Measurements from ENCODE around the gene TTLL7.
A peak's percentile ranks its signal among the peaks of the same experiment; 100 is the strongest.

Gene TTLL7

GRCh38 chr1:83857716-83858115 lies 141.2 kb downstream of the TTLL7 start:
- DNase-seq = no peak

- no peak for DNase-seq
Measured at GRCh38 chr1:83857103-83857502, 141.8 kb downstream of the TTLL7 start.

GRCh38 chr1:83856381-83856780 lies 142.6 kb downstream of the TTLL7 start:
- no peak for DNase-seq

- DNase-seq = no peak
Measured at GRCh38 chr1:83854456-83854855, 144.5 kb downstream of the TTLL7 start.

DNA sequence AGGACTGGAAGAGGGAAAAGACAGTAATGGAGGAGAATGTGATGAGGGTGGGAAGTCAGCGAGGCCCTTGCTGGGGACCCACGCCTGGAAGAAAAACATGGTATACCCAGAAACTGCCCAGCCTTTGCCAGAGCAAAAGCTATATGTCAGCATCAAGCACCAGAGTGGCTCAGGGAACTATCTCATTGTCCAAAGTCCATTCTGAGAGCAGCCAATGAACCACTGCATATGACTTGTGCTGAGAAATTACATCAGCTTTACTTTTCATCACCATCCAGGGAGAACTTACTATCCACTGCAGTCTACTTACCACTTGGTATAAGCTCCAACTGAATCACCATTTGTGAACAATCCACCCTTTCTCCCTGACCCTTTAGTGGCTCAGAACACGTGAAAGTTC lies 148.1 kb downstream of the TTLL7 start:
- DNase-seq = no peak

DNA sequence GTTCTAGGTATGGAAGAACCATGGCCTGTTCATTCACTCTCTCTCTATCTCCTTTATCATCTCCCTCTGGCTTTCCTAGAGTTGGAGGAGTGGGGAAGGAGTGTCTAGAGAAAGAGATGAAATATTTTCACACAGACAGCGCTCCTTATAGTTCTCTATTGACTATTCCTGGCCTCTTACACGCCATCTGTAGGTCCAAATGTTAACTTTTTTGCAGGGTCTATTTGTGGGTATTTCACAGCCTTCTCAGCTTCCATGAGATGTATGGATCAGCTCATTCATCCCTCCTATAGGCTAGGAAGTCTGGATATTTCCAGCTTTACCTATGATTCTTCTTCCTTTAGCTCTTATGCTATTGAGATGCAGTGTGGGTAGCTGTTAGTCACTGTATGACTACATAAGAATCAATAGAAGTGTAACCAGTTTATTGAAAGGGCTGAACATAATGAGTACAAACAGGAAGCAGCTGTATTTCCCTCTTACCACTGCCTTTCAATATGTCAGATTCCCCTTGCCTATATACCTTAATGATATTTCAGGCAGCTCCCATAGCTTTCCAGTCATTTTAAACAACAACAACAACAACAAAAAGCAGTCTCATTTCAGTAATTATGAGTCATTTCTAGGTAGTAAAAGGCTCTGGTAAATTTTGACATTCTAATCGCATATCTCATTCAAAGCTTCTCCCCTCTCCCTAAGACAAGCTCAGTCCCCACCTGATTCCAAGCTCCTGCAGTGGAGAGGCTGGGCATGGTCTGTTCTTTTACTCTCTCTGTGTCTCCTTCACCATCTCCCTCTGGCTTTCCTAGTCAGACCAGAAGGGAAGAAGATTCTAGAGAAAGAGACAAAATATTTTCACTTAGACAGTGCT lies 149.5 kb downstream of the TTLL7 start:
- no peak for DNase-seq

DNA sequence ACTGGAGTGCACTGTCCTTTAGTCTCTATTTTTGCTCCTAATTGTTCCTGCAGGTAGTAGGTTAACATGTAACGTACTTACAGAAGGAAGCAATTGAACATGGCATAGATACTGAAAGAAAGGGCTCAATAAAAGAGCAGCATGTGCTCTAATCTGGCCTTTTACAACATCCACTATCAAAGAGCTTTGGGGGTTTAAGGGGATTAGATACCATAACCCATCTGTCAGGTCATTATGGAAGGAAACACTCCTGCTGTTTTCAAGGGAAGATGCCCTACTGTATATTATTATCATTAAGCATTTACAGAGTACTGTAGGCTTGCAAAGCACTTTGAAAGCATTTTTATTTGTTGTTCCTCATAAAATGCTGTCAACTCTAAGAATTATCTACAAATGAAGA lies 152.8 kb downstream of the TTLL7 start:
- DNase-seq = no peak

GRCh38 chr1:83845437-83846071 lies 153.4 kb downstream of the TTLL7 start:
- no peak for DNase-seq

- no peak for DNase-seq
Measured at GRCh38 chr1:83844546-83844945, 154.4 kb downstream of the TTLL7 start.

- DNase-seq = no peak
Measured at GRCh38 chr1:83839566-83840173, 159.3 kb downstream of the TTLL7 start.

- no peak for DNase-seq
Measured at GRCh38 chr1:83838573-83838972, 160.4 kb downstream of the TTLL7 start.

- no peak for DNase-seq
Measured at GRCh38 chr1:83836543-83836942, 162.4 kb downstream of the TTLL7 start.

GRCh38 chr1:83834621-83835264 lies 164.2 kb downstream of the TTLL7 start:
- DNase-seq = no peak

GRCh38 chr1:83832194-83832593 lies 166.7 kb downstream of the TTLL7 start:
- no peak for DNase-seq

DNA sequence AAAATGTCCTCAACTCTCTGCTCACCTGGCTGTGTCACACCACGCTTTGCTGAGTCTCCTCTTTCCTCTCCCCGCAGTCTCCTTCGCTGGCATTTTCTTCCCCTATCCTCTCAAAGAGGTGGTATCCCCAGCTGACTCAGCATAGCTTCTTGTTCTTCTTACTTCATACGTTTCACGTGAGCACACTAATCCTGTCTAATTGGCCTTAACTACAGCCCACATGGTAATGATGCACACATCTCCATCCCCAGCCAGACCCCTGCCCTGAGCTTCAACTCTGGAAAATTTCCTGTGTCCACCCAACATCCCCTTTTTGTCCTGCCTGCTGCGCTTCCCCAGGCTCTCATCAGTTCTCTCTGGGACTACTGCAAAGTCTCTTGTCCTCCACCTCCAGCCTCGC lies 169.8 kb downstream of the TTLL7 start:
- peak; percentile 6 for DNase-seq

DNA sequence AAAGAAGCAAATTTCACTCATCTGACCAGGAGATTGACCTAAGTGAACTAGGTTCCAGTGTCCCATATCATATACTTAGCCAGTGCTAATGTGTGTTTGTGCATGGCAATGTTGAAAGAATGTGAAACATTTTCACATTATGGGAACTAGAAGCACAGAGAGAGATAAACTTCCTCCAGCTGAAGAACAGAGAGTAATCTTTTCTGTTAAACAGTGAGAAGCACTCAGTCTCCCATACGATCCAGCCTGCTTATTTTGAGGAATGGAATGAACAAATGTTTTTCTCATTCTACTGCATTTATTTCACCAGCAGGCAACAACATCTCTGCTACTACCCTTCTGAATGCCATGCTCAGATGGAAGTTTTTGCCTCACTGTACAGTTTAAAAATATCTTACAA lies 170.5 kb downstream of the TTLL7 start:
- no peak for DNase-seq

- DNase-seq = no peak
Measured at GRCh38 chr1:83827741-83828140, 171.2 kb downstream of the TTLL7 start.

- DNase-seq = no peak
Measured at GRCh38 chr1:83822208-83822607, 176.7 kb downstream of the TTLL7 start.

DNA sequence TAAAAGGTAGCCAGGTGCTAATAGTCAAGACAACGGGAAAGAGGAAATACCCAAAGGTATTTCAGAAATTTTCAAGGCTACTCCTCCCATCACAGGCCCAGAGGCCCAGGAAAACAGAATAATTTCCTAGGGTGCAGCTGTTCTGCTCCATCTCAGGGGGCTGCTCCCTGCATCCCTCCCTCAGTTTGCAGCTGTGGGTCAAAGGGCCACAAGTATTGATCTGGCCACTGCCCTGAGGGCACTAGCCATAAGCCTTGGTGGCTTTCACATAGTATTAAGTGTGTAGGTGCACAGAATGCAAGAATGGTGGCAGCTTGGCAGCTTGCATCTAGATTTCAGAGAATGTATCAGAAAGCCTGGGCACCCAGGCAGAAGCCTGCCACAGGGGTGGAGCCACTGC lies 179.5 kb downstream of the TTLL7 start:
- no peak for DNase-seq

DNA sequence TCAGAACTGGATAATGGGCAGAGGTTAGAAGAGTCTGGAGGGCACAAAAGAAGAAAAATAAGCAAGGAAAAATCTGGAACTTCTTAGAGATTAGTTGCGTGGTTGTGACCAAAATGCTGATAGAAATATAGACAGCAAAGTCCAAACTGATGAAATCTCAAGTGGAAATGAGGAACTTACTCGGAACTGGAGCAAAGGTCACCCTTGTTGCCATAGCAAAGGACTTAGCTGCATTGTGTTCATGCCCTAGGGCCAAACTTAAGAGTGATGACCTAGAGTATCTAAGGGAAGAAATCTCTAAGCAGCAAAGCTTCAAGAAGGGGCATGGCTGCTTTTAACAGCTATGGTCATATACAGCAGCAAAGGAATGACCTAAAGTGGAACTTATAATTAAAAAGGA lies 180.0 kb downstream of the TTLL7 start:
- DNase-seq = peak; percentile 42

DNA sequence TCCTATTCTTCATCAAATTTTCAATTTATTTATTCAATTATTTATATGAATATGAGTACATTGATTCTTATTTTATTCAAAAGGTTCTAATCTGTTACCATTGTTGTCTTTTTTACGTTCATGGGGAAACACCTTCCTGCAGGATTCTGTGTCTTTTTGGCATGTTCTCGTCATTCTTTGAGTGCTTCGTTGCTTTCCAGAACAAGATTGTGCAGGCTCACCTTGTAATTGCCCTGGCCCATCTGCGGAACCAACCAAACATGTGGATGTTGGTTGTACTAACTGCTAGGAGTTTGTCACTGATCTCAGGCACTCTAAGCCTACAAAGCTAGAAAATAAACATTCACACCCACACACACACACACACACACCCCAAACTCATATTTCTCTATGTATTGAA lies 182.1 kb downstream of the TTLL7 start:
- no peak for DNase-seq

GRCh38 chr1:83815330-83815729 lies 183.6 kb downstream of the TTLL7 start:
- no peak for DNase-seq
